Kidney epithelial cell (primary cell): ENCODE measurements around the gene AIF1L. TPM values are rescaled to one million over a fixed set of nuclear protein-coding genes. Genes with fewer than 3 reads are reported as not detected.

Experiments
- DNase-seq: peaks from one replicate; pipeline ENCODE4 v3.0.0-alpha.2; 2010; ENCODE audit warnings: low read depth
- H3K27me3 ChIP-seq: 2 replicates; pipeline ENCODE4 v1.6.0; 2011; ENCODE audit warnings: low read length; ENCODE audit not compliant: control insufficient read depth, insufficient read depth
- H3K36me3 ChIP-seq: 2 replicates; pipeline ENCODE4 v1.5.1; 2011; ENCODE audit warnings: low read length; ENCODE audit not compliant: control insufficient read depth, insufficient read depth
- H3K4me3 ChIP-seq: 2 replicates; pipeline ENCODE4 v1.5.1; 2011; ENCODE audit warnings: low read depth, mild to moderate bottlenecking, control low read depth, low read length
- total RNA-seq: library from RNA; depleted of rRNA; stranded (reverse); fragments of >200 nt; gene quantifications from 2 replicates; pipeline ENCODE4 v1.2.3, GENCODE V29; 2015
- TF ChIP-seq, protein P1 (sequence below): IDR thresholded peaks from 2 replicates; pipeline ENCODE4 v1.5.1; 2011; ENCODE audit warnings: mild to moderate bottlenecking, moderate library complexity, low read length, control low read depth, inconsistent platforms; ENCODE audit not compliant: insufficient read depth, poor library complexity, severe bottlenecking

Gene AIF1L
- total RNA-seq, 1 donor from 2014 or later = 58.4 TPM

DNA sequence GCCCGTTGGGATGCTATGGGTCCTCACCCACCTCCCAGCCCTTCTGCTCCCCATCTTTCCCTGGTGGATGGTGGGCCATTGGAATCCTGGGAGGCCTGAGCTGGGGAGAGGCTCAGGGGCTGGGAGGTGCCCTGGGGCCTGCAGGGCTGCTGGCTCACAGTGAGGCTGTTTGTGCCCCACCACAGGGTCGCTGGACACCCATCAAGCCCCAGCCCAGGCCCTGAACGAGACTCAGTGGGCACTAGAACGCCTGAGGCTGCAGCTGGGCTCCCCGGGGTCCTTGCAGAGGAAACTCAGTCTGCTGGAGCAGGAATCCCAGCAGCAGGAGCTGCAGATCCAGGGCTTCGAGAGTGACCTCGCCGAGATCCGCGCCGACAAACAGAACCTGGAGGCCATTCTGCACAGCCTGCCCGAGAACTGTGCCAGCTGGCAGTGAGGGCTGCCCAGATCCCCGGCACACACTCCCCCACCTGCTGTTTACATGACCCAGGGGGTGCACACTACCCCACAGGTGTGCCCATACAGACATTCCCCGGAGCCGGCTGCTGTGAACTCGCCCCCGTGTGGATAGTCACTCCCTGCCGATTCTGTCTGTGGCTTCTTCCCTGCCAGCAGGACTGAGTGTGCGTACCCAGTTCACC, 4.9 kb upstream of the AIF1L start:
- Histone ChIP-seq H3K4me3 (no peak overlapping the region), H3K36me3 (no peaks in the 10 kb centered on the region), H3K27me3 (peaks cover 11% of the 10 kb centered on the region)
- TF ChIP-seq, protein P1, sequence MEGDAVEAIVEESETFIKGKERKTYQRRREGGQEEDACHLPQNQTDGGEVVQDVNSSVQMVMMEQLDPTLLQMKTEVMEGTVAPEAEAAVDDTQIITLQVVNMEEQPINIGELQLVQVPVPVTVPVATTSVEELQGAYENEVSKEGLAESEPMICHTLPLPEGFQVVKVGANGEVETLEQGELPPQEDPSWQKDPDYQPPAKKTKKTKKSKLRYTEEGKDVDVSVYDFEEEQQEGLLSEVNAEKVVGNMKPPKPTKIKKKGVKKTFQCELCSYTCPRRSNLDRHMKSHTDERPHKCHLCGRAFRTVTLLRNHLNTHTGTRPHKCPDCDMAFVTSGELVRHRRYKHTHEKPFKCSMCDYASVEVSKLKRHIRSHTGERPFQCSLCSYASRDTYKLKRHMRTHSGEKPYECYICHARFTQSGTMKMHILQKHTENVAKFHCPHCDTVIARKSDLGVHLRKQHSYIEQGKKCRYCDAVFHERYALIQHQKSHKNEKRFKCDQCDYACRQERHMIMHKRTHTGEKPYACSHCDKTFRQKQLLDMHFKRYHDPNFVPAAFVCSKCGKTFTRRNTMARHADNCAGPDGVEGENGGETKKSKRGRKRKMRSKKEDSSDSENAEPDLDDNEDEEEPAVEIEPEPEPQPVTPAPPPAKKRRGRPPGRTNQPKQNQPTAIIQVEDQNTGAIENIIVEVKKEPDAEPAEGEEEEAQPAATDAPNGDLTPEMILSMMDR = no peak
- no peak for DNase-seq

DNA sequence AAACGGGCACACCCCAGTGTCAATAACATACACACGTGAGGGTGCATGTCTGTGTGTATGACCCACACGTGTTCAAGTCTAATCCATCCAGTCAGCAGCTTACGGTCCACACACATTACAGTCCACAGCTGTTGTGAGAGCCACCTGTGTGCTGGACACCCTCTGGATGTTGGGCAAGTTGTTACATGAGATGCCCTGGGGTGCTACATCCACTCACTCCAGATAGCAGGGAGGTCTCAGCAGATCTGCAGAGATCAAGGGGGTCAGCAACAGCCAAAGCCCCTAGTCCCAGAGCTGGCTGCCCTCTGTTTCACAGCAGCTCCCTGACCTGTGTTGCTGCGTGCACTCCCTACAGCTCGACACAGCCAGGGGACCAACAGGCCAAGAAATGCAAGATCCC, 4.3 kb upstream of the AIF1L start:
- H3K4me3 ChIP-seq = no peak overlapping the region
- H3K27me3 ChIP-seq = peaks cover 11% of the 10 kb centered on the region
- TF ChIP-seq, protein P1 = no peak
- no peak for DNase-seq
- H3K36me3 ChIP-seq = no peaks in the 10 kb centered on the region

DNA sequence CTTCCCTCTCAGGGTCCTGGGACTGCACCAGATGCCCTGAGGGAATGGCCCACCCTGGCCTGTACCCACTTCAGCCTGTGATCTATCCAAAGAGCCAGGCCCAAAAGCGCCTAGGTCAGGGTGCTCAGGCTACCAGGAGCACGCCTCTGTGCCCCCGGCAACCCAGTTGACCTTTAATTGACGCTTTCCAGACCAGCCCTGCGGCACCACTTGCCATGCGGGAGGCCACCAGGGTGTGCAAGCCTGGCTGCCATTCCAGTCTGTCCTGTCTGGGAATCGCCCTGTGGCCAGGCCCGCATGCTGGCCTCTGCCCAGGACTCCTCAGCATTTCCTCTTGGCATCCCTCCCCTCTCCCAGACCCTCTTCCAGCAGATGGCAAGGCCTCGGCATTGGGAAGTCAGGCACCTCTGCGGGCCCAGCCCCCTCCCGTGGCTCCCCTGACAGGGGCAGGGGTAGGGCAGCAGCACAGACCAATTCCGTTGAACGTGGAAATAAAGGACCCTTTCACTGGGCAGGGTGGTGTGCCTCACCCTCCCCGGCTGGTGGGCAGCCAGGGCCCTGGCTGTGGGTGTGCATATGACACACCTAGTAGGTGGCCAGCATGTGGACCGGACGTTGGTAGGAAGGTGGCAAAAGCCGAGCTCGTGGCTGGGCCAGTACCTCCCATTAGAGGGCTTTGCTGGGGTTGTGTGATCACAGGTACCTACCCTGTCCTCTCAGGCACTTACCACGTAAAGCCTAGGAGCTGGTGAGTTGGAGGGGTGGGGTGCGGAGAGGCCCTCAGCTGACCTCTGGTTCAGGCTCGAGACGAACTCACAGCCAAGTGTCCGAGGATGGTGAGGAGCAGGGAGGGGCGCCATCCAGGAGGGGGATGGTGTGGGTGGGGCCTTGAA, 3.5 kb upstream of the AIF1L start:
- H3K27me3 ChIP-seq = peaks cover 11% of the 10 kb centered on the region
- H3K4me3 ChIP-seq = no peak overlapping the region
- no peak for DNase-seq
- TF ChIP-seq, protein P1 = no peak
- no peaks in the 10 kb centered on the region for H3K36me3 ChIP-seq

DNA sequence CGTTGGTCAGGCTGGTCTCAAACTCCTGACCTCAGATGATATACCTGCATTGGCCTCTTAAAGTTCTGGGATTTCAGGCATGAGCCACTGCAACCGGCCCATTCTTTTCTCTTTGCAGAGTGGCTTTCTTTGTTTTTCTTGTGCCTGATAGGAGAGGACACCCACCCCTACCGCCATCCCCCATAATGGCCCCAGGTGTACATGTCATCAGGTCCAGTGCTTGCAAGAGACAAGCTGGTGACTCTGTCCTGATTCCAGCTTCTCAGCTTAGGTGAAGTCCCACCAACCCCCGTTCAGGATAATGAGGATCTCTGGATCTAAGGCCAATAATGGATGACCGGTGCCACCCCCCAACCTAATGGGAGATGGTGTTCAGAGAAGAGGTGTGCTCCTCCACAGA, 2.3 kb upstream of the AIF1L start:
- no peaks in the 10 kb centered on the region for H3K36me3 ChIP-seq
- TF ChIP-seq, protein P1 = no peak
- no peak for DNase-seq
- no peak overlapping the region for H3K4me3 ChIP-seq
- H3K27me3 ChIP-seq = peaks cover 11% of the 10 kb centered on the region

DNA sequence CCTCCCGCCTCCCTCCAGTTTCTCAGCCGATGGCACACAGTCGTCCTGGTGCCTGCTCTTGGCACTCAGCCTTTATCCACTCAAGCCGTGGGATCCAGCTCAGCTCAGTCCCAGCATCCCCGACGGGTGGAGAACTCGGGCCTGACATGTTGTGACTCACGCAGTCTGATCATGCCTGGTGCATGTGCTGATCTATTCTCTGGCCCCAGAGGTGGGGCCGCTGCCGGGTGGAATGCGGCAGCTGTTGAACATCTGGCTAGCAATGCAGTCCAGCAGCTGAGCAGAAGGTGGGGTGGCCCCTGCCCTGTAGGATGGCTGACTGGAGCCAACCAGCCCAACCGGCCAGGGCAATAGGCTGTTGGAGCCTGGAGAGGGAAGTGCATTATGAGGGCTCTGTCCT, 1.7 kb upstream of the AIF1L start:
- Histone ChIP-seq H3K4me3 (no peak overlapping the region), H3K27me3 (peaks cover 11% of the 10 kb centered on the region), H3K36me3 (no peaks in the 10 kb centered on the region)
- TF ChIP-seq, protein P1 = no peak
- DNase-seq = no peak
